HG03469 (cell line): Measurements from ENCODE around the gene ADGRA1.
"Not testable (repeated sequence)": the region's sequence is repeated elsewhere in the genome, so short reads cannot be mapped to it uniquely, and the experiment has no call there.

Experiments
- ATAC-seq: cut with Tn5 transposase; IDR thresholded peaks from one replicate; pipeline ENCODE4 v1.9.1; 2021; ENCODE audit warnings: mild to moderate bottlenecking, moderate library complexity, moderate number of reproducible peaks; ENCODE audit not compliant: unreplicated experiment

The ADGRA1 gene, protein sequence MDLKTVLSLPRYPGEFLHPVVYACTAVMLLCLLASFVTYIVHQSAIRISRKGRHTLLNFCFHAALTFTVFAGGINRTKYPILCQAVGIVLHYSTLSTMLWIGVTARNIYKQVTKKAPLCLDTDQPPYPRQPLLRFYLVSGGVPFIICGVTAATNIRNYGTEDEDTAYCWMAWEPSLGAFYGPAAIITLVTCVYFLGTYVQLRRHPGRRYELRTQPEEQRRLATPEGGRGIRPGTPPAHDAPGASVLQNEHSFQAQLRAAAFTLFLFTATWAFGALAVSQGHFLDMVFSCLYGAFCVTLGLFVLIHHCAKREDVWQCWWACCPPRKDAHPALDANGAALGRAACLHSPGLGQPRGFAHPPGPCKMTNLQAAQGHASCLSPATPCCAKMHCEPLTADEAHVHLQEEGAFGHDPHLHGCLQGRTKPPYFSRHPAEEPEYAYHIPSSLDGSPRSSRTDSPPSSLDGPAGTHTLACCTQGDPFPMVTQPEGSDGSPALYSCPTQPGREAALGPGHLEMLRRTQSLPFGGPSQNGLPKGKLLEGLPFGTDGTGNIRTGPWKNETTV

DNA sequence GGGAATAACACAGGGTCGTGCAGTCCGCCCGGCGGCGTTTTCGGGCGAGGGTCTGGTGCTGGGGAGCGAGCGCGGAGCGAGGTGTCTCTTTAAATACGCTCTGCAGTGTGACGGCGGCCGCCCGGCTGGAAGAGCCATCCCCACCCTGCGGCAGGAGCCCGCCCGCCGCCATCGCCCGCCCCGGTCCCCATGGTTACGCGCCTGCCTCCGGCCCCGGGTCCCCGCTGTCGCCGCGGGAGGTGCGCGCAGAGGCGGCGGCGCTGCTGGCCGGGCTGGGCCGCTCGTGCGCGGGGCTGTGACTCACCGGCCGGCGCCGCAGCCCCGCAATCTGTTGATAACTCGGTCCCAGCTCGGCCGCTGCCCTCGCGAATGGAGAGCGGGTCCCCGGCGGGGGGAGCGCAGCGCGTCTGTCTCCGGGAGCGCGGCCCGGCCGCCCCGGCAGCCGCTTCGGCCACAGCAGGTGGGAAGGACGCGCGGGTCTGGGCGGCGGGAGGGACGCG lies at the start of gene ADGRA1:
ADGRA1 (plus strand) TSS at position 246 of the 500 bp plus-strand sequence. CDS start 986 bp downstream, outside the sequence.
- no peak for ATAC-seq

DNA sequence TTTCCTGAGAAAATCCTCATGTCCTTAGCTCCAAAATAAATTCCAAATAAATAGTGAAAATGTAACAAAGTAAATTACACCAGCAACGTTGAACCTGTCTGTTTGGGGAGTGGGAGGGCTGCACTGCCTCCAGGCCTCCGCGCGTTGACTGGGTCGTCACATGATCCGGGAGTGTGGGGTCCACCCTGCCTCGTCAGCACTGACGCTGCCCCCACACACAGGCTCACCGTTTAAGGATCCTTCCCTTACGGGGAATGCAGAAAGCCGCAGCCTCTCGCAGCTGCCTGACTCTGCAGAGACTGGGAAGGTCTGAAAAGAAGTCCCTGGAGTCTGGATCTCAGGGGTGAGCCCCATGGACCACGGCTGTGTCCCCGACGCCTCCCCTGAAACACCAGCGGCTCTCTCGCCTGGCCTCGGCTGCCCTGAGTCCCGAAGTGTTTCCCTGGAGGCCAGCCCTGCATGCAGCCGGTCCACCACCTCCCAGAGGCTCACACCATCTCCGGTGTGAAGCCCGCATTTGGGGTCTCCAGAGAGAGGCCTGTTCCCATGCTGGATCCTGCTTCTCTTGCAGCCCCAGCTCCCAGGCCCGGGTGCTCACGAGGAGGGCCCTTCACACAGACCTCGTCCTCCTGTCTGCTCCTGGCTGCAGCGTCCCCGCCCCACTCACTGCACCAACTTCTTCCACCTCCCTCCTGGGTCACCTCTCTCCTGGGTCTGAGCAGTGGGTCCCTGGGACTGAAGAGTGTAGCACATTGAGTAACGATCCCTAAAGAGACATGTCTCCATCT lies 49.5 kb upstream of the ADGRA1 start:
- ATAC-seq: no peak

- ATAC-seq: no peak
Measured at GRCh38 chr10:133039107-133039802, 48.5 kb upstream of the ADGRA1 start.

- no peak for ATAC-seq
Measured at GRCh38 chr10:133039803-133040165, 47.9 kb upstream of the ADGRA1 start.

DNA sequence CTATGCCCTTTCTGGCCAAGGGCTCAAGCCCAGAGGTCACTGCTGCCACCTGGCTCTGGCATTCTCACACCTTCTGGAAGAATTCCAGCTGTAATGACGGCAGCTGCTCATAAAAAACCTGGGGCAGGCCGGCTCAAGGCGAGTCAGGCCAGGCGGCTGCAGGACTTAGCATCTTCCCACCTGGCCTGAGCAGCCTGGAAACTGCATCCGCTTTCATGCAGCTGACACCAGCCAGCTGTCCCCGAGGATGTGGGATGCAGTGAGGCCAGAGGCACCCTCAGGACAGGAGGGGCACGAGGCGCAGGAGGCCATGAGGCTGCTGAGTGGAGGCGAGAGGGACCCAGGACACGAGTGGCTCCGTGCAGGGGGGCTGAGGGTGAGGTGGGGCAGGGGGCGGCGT lies 47.5 kb upstream of the ADGRA1 start:
- no peak for ATAC-seq

DNA sequence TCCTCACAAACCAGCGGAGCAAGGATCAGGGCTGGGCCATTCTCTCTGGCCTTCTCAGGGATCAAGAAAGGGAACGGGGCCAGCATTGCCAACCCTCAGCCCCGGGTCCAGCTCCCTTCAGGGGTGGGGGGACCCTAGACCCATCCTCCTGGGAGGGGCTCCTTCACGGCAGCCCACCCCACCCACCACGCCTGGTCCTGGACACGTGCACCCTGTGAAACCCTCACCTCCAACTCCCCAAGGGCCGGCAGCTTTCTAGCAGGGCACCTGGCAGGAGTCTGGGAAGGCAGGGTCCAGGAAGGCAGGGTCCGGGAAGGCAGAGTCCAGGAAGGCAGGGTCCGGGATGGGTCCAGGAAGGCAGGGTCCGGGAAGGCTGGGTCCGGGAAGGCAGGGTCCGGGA lies 46.6 kb upstream of the ADGRA1 start:
- ATAC-seq: no peak

- no peak for ATAC-seq
Measured at GRCh38 chr10:133042061-133042460, 45.7 kb upstream of the ADGRA1 start.

- no peak for ATAC-seq
Measured at GRCh38 chr10:133042816-133043215, 44.9 kb upstream of the ADGRA1 start.

- no peak for ATAC-seq
Measured at GRCh38 chr10:133043541-133044225, 44.0 kb upstream of the ADGRA1 start.

DNA sequence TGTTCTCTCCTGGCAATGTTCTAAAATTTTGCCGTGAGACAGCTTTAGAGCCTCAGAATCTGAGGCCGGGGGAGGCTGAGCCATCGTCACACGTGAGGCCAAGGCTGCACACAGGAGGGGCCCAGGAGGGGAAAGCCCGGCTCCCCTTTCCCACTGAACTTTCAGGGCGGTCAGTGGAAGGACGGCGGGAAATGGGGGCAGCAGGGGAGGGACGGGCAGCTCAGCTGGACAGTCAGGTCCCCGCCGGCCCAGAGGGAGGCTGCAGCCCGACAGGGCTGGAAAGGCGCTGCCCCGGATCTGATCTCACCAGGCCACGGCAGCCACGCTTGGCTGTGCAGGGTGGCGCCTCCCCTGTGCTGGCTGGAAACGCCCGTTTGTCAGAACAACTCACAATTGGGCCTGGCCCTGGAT lies 43.3 kb upstream of the ADGRA1 start:
- no peak for ATAC-seq

GRCh38 chr10:133045556-133046389 lies 42.0 kb upstream of the ADGRA1 start:
- ATAC-seq: no peak

- no peak for ATAC-seq
Measured at GRCh38 chr10:133046390-133046765, 41.3 kb upstream of the ADGRA1 start.

DNA sequence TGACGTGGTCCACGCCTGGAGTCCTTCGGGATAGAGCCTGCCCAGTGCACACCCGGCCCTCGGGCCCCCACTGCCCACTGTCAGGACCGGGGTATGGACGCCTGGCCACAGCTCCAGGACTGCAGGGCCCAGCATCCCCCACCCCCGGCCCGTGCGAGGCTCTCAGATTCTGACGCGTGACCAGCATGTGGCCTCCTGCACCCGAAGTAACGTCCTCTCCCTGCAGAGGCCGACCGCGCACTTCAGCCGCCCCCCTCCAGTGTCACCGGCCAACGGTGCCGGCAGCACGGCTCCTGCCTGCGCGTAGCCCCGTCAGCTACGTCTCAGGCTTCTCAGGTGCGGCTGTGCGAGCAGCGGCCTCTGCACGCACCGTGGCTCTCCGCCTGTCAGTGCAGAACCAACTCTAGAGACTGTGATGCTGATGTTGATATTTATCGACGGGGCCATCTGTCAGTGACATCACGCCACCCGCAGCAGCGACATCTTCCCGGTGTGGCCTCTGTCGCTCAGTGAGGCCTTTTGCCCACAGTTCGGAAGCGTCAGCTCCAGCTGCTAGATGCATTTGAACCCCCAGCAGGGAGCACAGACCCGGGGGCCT lies 40.1 kb upstream of the ADGRA1 start:
- ATAC-seq: no peak

DNA sequence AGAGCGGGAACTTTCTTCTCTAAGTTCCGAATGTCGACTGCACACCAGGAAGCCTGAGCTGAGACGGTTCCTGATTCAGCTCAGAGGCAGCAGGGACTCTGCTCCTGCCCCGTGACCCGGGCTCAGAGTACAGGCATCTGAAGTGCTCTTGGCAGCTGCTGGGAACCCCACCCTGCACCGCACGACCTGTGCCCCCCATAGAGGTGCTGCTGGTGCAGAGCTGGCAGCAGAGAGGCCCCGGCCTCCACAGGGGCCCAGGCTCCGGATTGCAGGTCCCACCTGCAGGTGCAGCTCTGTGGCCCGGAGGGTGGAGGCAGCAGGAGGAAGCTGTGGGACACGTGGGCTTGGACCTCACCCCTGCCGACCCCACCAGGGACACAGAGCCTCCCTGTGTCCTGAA lies 39.5 kb upstream of the ADGRA1 start:
- no peak for ATAC-seq

DNA sequence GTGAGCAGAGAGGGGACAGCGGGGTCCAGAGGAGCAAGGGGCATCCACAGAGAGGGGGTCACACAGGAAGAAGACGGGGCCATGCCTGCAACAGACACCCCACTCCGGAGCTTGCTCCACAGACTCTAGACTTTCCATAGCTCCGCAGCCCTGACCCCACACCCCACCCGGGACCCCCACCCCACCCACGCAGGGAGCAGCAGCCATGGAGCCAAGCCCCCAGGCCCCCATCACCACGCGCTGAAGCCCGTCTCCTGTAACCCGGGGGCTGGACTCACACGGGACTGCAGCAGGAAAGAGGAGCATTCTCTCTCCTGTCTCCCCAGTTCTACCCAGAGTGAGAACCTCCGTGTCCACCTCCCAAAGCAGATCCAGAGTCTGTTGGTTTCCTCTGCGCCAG lies 38.8 kb upstream of the ADGRA1 start:
- ATAC-seq: no peak

GRCh38 chr10:133049639-133050038 lies 38.1 kb upstream of the ADGRA1 start:
- ATAC-seq: no peak

DNA sequence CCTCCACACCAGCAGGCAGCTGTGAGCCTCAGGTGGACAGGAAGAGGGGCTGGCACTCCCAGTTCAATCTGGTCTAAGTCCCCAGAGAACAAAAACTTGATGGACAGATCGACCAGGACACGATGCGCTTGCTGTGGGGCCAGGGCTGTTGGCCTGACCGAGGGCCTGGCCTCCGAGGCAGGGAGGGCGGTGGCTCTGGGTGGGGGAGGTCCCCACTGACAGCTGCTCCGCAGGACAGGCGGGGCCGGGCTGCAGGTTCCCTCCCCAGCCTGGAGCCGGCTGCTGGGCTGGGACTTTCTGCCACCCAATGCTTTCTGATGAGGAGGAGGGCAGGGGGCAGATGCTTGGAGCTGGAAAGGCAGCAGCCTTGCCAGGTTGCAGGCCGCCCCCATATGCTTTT lies 37.4 kb upstream of the ADGRA1 start:
- ATAC-seq: no peak

- ATAC-seq: no peak
Measured at GRCh38 chr10:133052076-133052475, 35.6 kb upstream of the ADGRA1 start.

DNA sequence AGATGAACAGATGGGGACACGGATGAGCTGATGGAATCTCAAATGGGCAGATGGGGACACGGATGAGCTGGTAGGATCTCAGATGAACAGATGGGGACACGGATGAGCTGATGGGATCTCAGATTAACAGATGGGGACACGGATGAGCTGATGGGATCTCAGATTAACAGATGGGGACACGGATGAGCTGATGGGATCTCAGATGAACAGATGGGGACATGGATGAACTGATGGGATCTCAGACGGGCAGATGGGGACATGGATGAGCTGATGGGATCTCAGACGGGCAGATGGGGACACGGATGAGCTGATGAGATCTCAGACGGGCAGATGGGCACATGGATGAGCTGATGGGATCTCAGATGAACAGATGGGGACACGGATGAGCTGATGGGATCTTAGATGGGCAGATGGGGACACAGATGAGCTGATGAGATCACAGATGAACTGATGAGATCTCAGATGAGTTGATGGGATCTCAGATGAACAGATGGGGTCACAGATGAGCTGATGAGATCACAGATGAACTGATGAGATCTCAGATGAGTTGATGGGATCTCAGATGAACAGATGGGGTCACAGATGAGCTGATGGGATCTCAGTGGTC lies 34.1 kb upstream of the ADGRA1 start:
- not testable (repeated sequence) for ATAC-seq
